Ishikawa (cell line): ENCODE measurements around the gene RFX8.

Experiments
- CREB1 ChIP-seq: IDR thresholded peaks from 2 replicates; pipeline ENCODE4 v1.6.1; 2012; ENCODE audit warnings: low read depth
- EP300 ChIP-seq: IDR thresholded peaks from 2 replicates; pipeline ENCODE4 v1.6.1; 2012; ENCODE audit warnings: borderline replicate concordance
- FOXM1 ChIP-seq: IDR thresholded peaks from 2 replicates; pipeline ENCODE4 v1.6.1; 2012; ENCODE audit warnings: low read depth, borderline replicate concordance
- NFIC ChIP-seq: IDR thresholded peaks from 2 replicates; pipeline ENCODE4 v1.6.1; 2012
- RAD21 ChIP-seq: IDR thresholded peaks from 2 replicates; pipeline ENCODE4 v1.6.1; 2012; ENCODE audit warnings: low read depth
- TAF1 ChIP-seq: IDR thresholded peaks from 2 replicates; pipeline ENCODE4 v1.6.1; 2012; ENCODE audit warnings: low read depth, mild to moderate bottlenecking
- TCF12 ChIP-seq: IDR thresholded peaks from 2 replicates; pipeline ENCODE4 v1.6.1; 2012; ENCODE audit warnings: low read depth
- TF ChIP-seq, protein P1 (sequence below): IDR thresholded peaks from 2 replicates; pipeline ENCODE4 v1.6.1; 2012; ENCODE audit warnings: low read depth, mild to moderate bottlenecking
- TF ChIP-seq, protein P2 (sequence below): IDR thresholded peaks from 2 replicates; pipeline ENCODE4 v1.6.1; 2012
- TF ChIP-seq, protein P3 (sequence below): IDR thresholded peaks from 2 replicates; pipeline ENCODE4 v1.6.1; 2012

DNA sequence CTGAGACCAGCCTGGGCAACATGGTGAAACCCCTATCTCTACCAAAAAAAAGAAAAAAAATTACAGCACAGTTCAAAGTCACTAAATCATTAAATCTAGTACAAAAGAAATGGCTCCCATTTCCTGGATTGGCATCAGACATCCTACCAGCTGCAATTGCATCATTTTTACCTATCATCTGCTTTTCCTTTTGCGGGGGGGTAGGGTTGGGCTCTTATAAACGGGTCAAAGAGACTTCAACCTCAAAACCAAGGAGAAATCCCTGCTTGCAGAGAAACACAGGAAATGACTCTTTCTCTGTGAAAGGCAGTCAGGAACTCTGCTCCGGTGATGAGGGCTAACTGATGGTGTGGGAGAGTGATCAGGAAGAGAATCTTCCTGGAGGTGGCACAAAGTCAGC, 45.3 kb upstream of the RFX8 start:
- TF ChIP-seq, protein P1, sequence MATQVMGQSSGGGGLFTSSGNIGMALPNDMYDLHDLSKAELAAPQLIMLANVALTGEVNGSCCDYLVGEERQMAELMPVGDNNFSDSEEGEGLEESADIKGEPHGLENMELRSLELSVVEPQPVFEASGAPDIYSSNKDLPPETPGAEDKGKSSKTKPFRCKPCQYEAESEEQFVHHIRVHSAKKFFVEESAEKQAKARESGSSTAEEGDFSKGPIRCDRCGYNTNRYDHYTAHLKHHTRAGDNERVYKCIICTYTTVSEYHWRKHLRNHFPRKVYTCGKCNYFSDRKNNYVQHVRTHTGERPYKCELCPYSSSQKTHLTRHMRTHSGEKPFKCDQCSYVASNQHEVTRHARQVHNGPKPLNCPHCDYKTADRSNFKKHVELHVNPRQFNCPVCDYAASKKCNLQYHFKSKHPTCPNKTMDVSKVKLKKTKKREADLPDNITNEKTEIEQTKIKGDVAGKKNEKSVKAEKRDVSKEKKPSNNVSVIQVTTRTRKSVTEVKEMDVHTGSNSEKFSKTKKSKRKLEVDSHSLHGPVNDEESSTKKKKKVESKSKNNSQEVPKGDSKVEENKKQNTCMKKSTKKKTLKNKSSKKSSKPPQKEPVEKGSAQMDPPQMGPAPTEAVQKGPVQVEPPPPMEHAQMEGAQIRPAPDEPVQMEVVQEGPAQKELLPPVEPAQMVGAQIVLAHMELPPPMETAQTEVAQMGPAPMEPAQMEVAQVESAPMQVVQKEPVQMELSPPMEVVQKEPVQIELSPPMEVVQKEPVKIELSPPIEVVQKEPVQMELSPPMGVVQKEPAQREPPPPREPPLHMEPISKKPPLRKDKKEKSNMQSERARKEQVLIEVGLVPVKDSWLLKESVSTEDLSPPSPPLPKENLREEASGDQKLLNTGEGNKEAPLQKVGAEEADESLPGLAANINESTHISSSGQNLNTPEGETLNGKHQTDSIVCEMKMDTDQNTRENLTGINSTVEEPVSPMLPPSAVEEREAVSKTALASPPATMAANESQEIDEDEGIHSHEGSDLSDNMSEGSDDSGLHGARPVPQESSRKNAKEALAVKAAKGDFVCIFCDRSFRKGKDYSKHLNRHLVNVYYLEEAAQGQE = no peak
- TF ChIP-seq TCF12 = no peak
- no peak for TF ChIP-seq TAF1
- TF ChIP-seq CREB1 = no peak
- TF ChIP-seq EP300 = no peak
- TF ChIP-seq, protein P2, sequence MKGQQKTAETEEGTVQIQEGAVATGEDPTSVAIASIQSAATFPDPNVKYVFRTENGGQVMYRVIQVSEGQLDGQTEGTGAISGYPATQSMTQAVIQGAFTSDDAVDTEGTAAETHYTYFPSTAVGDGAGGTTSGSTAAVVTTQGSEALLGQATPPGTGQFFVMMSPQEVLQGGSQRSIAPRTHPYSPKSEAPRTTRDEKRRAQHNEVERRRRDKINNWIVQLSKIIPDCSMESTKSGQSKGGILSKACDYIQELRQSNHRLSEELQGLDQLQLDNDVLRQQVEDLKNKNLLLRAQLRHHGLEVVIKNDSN = no peak
- TF ChIP-seq FOXM1 = no peak
- TF ChIP-seq, protein P3, sequence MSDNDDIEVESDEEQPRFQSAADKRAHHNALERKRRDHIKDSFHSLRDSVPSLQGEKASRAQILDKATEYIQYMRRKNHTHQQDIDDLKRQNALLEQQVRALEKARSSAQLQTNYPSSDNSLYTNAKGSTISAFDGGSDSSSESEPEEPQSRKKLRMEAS = no peak
- TF ChIP-seq NFIC = no peak
- TF ChIP-seq RAD21 = no peak
